Measurements from ENCODE around the gene SGTB.

GRCh38 chr5:65767565-65767964 lies 45.7 kb upstream of the SGTB start:
- TF ChIP-seq ATF3 (CRISPR knock-in tag; conservative IDR thresholded peaks at IDR 0.05) (no peak), HMGXB4 (CRISPR knock-in tag; IDR thresholded peaks at IDR 0.05) (no peak), CTCF (IDR thresholded peaks at IDR 0.05) (no peak), SOX15 (CRISPR knock-in tag; IDR thresholded peaks at IDR 0.05) (no peak), ESRRA (CRISPR knock-in tag; IDR thresholded peaks at IDR 0.05; ENCODE audit: borderline replicate concordance) (no peak)

Data from WTC11 (cell line).